Measurements from ENCODE around the gene RNF34.
A peak's percentile ranks its signal among the peaks of the same experiment; 100 is the strongest.

The RNF34 gene

DNA sequence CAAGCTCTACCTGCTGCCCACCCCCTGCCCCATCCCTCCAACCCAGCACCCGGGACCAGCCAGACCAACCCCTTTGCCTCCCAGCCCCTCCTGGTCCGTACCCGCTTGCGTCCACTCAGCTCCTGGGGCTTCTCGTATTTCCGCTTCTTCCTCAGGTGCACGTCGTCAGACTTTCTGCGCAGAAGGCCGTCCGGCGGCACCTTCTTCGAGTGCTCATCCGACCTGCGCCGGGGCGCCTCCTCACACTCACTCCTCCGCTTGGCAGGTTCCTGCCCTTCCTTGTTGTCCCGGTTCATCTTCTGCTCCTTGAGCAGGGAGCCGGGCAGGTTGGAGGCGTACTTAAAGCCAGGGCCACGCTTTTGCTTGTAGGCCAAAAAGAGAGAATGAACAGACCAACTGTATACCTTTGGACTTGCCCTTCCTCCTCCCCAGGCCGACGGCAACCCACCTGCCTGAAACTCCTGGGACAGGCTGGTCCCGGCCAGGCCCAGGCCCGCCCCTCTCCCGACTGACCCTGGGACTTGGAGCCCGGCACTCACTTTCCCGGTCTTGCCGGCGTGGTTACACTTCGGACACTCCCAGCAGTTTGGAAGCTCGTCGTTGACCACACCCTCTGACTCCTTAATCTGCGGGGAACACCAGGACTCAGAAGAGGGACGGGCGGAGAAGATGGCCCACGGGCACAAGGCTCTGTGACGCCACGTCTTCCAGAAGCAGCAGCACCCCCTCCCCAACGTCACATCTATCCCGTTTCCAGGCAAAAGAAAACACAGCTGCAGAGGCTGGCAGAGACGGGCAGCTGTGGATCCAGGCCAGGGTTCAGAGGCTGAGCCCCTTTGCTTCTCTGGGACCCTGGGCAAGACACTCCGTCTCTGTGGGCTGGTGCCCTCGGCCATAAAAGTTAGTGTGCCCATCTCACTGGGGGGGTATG lies 44.3 kb downstream of the RNF34 start:
- H3K36me3 ChIP-seq (replicated peaks in 1 of 2; ENCODE audit: control insufficient read depth in 2 of 2, insufficient read depth in 2 of 2, low read length in 2 of 2), result peaks cover 53 to 90% of the 10 kb centered on the region in 2 donors
- H3K4ac ChIP-seq (ENCODE audit: low read length), result no peak overlapping the region
- H2BK5ac ChIP-seq (ENCODE audit: low read length), result no peak overlapping the region
- H2BK120ac ChIP-seq (ENCODE audit: low read depth, low read length), result no peak overlapping the region
- no peak overlapping the region for H4K8ac ChIP-seq (ENCODE audit: low read depth, low read length)
- no peak overlapping the region for H3K9ac ChIP-seq (ENCODE audit: low read depth, low read length, poor library complexity)
- H3K27me3 ChIP-seq (ENCODE audit: control insufficient read depth in 3 of 3, insufficient read depth in 3 of 3, low read depth in 1 of 3, low read length in 3 of 3), result no peaks in the 10 kb centered on the region
- H2BK12ac ChIP-seq (ENCODE audit: low read length), result no peak overlapping the region
- no peak overlapping the region for H3K14ac ChIP-seq (ENCODE audit: low read length)
- H3K23ac ChIP-seq (ENCODE audit: low read depth, low read length, poor library complexity), result peak overlapping the region; percentile 80
- H2BK15ac ChIP-seq (ENCODE audit: low read length), result no peak overlapping the region
- peaks cover 0 to 5% of the 10 kb centered on the region in 2 donors for H3K9me3 ChIP-seq (replicated peaks in 1 of 2; ENCODE audit: control insufficient read depth in 2 of 2, insufficient read depth in 1 of 2, low read depth in 1 of 2, low read length in 2 of 2)
- peaks cover 5% of the 10 kb centered on the region for H3K79me1 ChIP-seq (ENCODE audit: low read depth, low read length)
- H3K27ac ChIP-seq (replicated peaks; ENCODE audit: low read length), result no peak overlapping the region
- H4K91ac ChIP-seq (ENCODE audit: low read depth, low read length, poor library complexity), result no peak overlapping the region
- no peak overlapping the region for H2AK5ac ChIP-seq (ENCODE audit: low read depth, low read length)
- no peak overlapping the region for H3K18ac ChIP-seq (ENCODE audit: low read length)
- no peaks in the 10 kb centered on the region for H3K4me1 ChIP-seq (ENCODE audit: control insufficient read depth in 2 of 2, insufficient read depth in 1 of 2, low read depth in 1 of 2, low read length in 2 of 2)
- WGBS, 2 donors (ENCODE audit: extremely low coverage in 2 of 2, insufficient read length in 2 of 2, insufficient replicate concordance in 1 of 2), result no CpG with 5 or more reads among the region's 45 CpGs
- no peak overlapping the region for H3K4me2 ChIP-seq (ENCODE audit: insufficient read depth, low read length, poor library complexity, severe bottlenecking)
- H2AFZ ChIP-seq (ENCODE audit: low read length), result no peak overlapping the region
- H3K4me3 ChIP-seq (ENCODE audit: low read length in 2 of 2), result no peak overlapping the region
- DNase-seq (ENCODE audit: low spot score), result no peak

DNA sequence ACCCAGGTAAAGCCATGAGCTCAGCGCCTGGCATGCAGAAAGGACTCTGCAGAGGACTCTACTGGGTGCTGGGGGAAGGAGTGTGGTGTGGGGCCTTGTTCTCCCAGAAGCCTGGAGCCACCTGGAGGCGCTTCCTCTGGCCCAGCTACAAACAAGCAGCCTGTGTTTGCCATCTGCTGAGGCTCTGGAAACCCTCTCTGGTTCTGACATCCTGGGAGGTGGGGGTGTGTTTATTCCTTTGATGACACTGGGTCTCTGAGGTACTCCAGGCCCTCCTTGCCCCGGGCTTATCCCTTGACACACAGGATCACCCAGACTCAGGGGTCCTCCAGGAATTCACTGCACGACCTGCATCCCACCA lies 44.9 kb downstream of the RNF34 start:
- Histone ChIP-seq H3K9me3 (replicated peaks in 1 of 2; ENCODE audit: control insufficient read depth in 2 of 2, insufficient read depth in 1 of 2, low read depth in 1 of 2, low read length in 2 of 2) (peaks cover 0 to 3% of the 10 kb centered on the region in 2 donors), H3K4me3 (ENCODE audit: low read length in 2 of 2) (peak overlapping the region in 1 of 2 donors; percentile 66), H3K4me1 (ENCODE audit: control insufficient read depth in 2 of 2, insufficient read depth in 1 of 2, low read depth in 1 of 2, low read length in 2 of 2) (no peaks in the 10 kb centered on the region), H2AK5ac (ENCODE audit: low read depth, low read length) (no peak overlapping the region), H2BK5ac (ENCODE audit: low read length) (no peak overlapping the region), H4K91ac (ENCODE audit: low read depth, low read length, poor library complexity) (no peak overlapping the region), H3K9ac (ENCODE audit: low read depth, low read length, poor library complexity) (no peak overlapping the region), H4K8ac (ENCODE audit: low read depth, low read length) (peak overlapping the region; percentile 48), H3K14ac (ENCODE audit: low read length) (no peak overlapping the region), H3K27ac (replicated peaks; ENCODE audit: low read length) (no peak overlapping the region), H3K79me1 (ENCODE audit: low read depth, low read length) (peaks cover 5% of the 10 kb centered on the region), H3K18ac (ENCODE audit: low read length) (no peak overlapping the region), H2BK12ac (ENCODE audit: low read length) (no peak overlapping the region), H3K4me2 (ENCODE audit: insufficient read depth, low read length, poor library complexity, severe bottlenecking) (no peak overlapping the region), H3K27me3 (ENCODE audit: control insufficient read depth in 3 of 3, insufficient read depth in 3 of 3, low read depth in 1 of 3, low read length in 3 of 3) (no peaks in the 10 kb centered on the region), H2BK120ac (ENCODE audit: low read depth, low read length) (no peak overlapping the region), H3K23ac (ENCODE audit: low read depth, low read length, poor library complexity) (no peak overlapping the region), H3K36me3 (replicated peaks in 1 of 2; ENCODE audit: control insufficient read depth in 2 of 2, insufficient read depth in 2 of 2, low read length in 2 of 2) (peaks cover 52 to 90% of the 10 kb centered on the region in 2 donors), H3K4ac (ENCODE audit: low read length) (no peak overlapping the region), H2BK15ac (ENCODE audit: low read length) (no peak overlapping the region), H2AFZ (ENCODE audit: low read length) (no peak overlapping the region)
- WGBS, 2 donors (ENCODE audit: extremely low coverage in 2 of 2, insufficient read length in 2 of 2, insufficient replicate concordance in 1 of 2), result no CpG with 5 or more reads among the region's 4 CpGs
- no peak for DNase-seq (ENCODE audit: low spot score)

DNA sequence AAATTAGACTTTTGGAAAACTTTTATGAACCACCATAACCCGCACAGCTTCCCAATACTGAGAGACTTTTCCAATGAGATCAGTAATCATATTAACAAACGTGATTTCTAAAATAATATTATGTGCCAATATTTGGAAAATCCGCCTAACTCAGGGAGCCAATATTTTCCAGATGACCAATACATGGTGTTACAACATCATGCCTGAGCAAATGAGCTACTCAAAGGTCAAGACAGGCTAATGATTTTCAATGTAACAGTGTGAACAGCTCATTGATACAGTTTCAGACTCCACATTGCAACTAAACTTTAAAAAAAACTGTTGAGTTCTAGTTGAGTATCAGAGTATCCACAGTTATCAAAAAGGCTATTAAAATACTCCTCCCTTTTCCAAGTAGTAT lies 46.8 kb downstream of the RNF34 start:
- Histone ChIP-seq H3K9me3 (replicated peaks in 1 of 2; ENCODE audit: control insufficient read depth in 2 of 2, insufficient read depth in 1 of 2, low read depth in 1 of 2, low read length in 2 of 2) (peaks cover 0 to 2% of the 10 kb centered on the region in 2 donors), H3K27ac (replicated peaks; ENCODE audit: low read length) (no peak overlapping the region), H2BK5ac (ENCODE audit: low read length) (no peak overlapping the region), H2BK120ac (ENCODE audit: low read depth, low read length) (no peak overlapping the region), H3K18ac (ENCODE audit: low read length) (no peak overlapping the region), H2BK12ac (ENCODE audit: low read length) (no peak overlapping the region), H3K4ac (ENCODE audit: low read length) (no peak overlapping the region), H3K9ac (ENCODE audit: low read depth, low read length, poor library complexity) (no peak overlapping the region), H3K4me1 (ENCODE audit: control insufficient read depth in 2 of 2, insufficient read depth in 1 of 2, low read depth in 1 of 2, low read length in 2 of 2) (no peaks in the 10 kb centered on the region), H3K27me3 (ENCODE audit: control insufficient read depth in 3 of 3, insufficient read depth in 3 of 3, low read depth in 1 of 3, low read length in 3 of 3) (no peaks in the 10 kb centered on the region), H3K4me2 (ENCODE audit: insufficient read depth, low read length, poor library complexity, severe bottlenecking) (no peak overlapping the region), H3K36me3 (replicated peaks in 1 of 2; ENCODE audit: control insufficient read depth in 2 of 2, insufficient read depth in 2 of 2, low read length in 2 of 2) (peaks cover 35 to 86% of the 10 kb centered on the region in 2 donors), H4K8ac (ENCODE audit: low read depth, low read length) (no peak overlapping the region), H3K4me3 (ENCODE audit: low read length in 2 of 2) (no peak overlapping the region), H3K14ac (ENCODE audit: low read length) (no peak overlapping the region), H2AK5ac (ENCODE audit: low read depth, low read length) (no peak overlapping the region), H3K79me1 (ENCODE audit: low read depth, low read length) (peaks cover 5% of the 10 kb centered on the region), H2BK15ac (ENCODE audit: low read length) (no peak overlapping the region), H2AFZ (ENCODE audit: low read length) (no peak overlapping the region), H3K23ac (ENCODE audit: low read depth, low read length, poor library complexity) (no peak overlapping the region), H4K91ac (ENCODE audit: low read depth, low read length, poor library complexity) (no peak overlapping the region)
- no CpG with 5 or more reads among the region's 3 CpGs for WGBS, 2 donors (ENCODE audit: extremely low coverage in 2 of 2, insufficient read length in 2 of 2, insufficient replicate concordance in 1 of 2)
- DNase-seq (ENCODE audit: low spot score), result no peak

DNA sequence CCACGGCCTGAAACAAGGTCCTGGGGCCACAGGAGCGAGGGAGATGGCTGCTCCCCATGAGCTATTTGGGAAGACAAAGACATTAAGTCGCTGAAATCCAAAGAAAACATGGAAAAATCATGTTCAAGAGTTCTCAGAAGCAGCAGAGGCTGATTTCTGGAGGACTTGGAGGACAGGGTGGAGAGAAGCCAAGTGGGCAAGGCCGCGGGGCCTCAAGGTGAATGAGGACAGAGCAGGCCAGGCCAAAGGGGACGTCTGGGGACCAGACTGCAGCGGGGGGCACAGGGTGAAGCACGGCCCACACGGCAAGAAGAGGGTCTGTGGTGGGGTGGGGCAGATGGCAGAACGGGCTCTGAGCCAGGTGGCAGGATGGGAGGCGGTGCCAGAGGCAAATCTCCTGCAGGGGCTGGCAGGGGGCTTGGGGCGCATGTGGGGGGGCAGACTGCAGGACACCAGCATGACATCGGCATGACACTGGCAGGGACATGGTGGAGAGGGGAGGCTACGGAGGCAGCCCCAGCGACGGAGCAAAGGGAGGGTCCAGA lies 48.9 kb downstream of the RNF34 start:
- WGBS, 2 donors (ENCODE audit: extremely low coverage in 2 of 2, insufficient read length in 2 of 2, insufficient replicate concordance in 1 of 2), result no CpG with 5 or more reads among the region's 16 CpGs
- Histone ChIP-seq H3K27ac (replicated peaks; ENCODE audit: low read length) (no peak overlapping the region), H2AFZ (ENCODE audit: low read length) (no peak overlapping the region), H3K36me3 (replicated peaks in 1 of 2; ENCODE audit: control insufficient read depth in 2 of 2, insufficient read depth in 2 of 2, low read length in 2 of 2) (peaks cover 29 to 82% of the 10 kb centered on the region in 2 donors), H3K27me3 (ENCODE audit: control insufficient read depth in 3 of 3, insufficient read depth in 3 of 3, low read depth in 1 of 3, low read length in 3 of 3) (no peaks in the 10 kb centered on the region), H4K91ac (ENCODE audit: low read depth, low read length, poor library complexity) (no peak overlapping the region), H2BK15ac (ENCODE audit: low read length) (no peak overlapping the region), H3K23ac (ENCODE audit: low read depth, low read length, poor library complexity) (no peak overlapping the region), H4K8ac (ENCODE audit: low read depth, low read length) (no peak overlapping the region), H3K4me3 (ENCODE audit: low read length in 2 of 2) (no peak overlapping the region), H2BK5ac (ENCODE audit: low read length) (no peak overlapping the region), H3K18ac (ENCODE audit: low read length) (no peak overlapping the region), H2BK120ac (ENCODE audit: low read depth, low read length) (no peak overlapping the region), H3K14ac (ENCODE audit: low read length) (no peak overlapping the region), H3K9me3 (replicated peaks in 1 of 2; ENCODE audit: control insufficient read depth in 2 of 2, insufficient read depth in 1 of 2, low read depth in 1 of 2, low read length in 2 of 2) (peaks cover 0 to 2% of the 10 kb centered on the region in 2 donors), H2BK12ac (ENCODE audit: low read length) (no peak overlapping the region), H3K79me1 (ENCODE audit: low read depth, low read length) (peaks cover 5% of the 10 kb centered on the region), H3K4ac (ENCODE audit: low read length) (no peak overlapping the region), H3K9ac (ENCODE audit: low read depth, low read length, poor library complexity) (no peak overlapping the region), H3K4me2 (ENCODE audit: insufficient read depth, low read length, poor library complexity, severe bottlenecking) (no peak overlapping the region), H3K4me1 (ENCODE audit: control insufficient read depth in 2 of 2, insufficient read depth in 1 of 2, low read depth in 1 of 2, low read length in 2 of 2) (no peaks in the 10 kb centered on the region), H2AK5ac (ENCODE audit: low read depth, low read length) (no peak overlapping the region)
- no peak for DNase-seq (ENCODE audit: low spot score)

Measured in neuronal stem cell (in vitro differentiated cells).